NCI-H2227 (cell line): ENCODE data around the gene JADE2.
"Not testable (repeated sequence)": the region's sequence is repeated elsewhere in the genome, so short reads cannot be mapped to it uniquely, and the experiment has no call there.

Experiments
- DNase-seq: peaks from one replicate; lab custom pipeline; 2025; ENCODE audit not compliant: unreplicated experiment; lab: John Stamatoyannopoulos, UW

The JADE2 gene

DNA sequence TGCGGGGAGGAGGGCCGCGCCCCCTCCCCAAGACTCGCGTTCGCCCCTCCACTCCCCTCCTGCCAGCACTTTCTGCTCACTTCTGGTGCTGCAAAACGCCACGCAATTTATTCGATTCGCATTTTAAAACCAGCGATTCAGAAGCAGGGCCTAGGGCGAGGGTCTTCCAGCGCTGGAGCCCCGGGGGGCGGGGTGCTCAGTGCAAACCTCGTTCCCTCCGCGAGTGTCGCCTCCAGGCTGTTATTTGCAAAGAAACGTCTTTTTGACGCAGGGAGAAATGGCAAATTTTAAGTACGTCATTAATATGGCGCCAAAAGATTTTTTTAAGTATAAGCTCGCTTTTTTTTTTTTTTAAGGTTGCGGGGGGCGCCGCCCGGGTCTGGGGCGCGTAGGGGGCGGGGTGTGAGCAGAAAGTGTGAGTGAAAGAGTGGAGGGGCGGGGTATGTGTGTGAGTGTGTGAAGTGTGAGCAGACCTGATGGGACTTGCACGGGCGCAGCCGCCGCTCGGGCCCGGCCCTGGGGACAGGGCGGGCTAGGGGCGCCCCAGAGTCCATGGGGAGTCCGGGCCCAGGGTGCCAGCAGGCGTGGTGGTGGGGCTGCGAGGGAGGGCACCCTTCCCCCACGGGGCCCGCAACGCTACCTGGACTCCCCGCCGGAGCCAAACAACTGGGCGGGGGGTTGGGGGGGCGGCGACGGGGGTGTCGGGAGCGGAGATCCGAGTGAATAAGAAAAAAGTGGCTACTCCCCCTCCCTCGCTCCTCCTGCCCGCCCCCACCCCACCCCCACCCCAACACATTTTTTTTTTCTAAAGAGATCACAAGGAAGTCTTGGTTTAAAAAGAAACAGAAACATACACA lies at the start of gene JADE2:
JADE2 (plus strand) TSS at position 845 of the 857 bp plus-strand sequence. CDS start 10,188 bp downstream, outside the sequence.
- DNase-seq: peak; percentile 75

DNA sequence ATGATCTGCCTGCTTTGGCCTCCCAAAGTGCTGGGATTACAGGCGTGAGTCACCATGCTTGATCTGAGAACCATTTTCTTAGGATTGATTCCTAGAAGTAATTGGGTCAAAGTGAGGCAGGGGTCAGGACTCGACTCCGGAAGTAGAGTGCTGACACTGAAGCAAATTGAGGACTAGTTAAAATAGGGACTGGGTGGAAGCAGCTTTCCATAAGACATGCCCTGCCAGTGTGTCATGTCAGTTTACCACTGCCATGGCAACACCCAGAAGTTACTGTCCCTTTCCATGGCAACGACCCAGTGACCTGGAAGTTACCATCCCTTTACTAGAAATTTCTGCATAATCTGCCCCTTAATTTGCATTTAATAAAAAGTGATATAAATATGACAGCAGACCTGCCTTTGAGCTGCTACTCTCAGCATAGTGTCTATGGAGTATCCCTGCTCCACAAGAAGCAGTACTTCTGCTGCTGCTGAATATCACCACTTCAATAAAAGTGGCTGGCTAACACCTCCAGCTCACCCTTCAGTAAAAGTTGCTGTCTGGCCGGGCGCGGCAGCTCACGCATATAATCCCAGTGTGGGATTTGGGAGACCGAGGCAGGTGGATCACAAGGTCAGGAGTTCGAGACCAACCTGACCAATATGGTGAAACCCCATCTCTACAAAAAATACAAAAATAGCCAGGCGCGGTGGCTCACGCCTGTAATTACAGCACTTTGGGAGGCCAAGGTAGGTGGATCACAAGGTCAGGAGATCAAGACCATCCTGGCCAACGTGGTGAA lies 47.8 kb upstream of the JADE2 start:
- no peak for DNase-seq

DNA sequence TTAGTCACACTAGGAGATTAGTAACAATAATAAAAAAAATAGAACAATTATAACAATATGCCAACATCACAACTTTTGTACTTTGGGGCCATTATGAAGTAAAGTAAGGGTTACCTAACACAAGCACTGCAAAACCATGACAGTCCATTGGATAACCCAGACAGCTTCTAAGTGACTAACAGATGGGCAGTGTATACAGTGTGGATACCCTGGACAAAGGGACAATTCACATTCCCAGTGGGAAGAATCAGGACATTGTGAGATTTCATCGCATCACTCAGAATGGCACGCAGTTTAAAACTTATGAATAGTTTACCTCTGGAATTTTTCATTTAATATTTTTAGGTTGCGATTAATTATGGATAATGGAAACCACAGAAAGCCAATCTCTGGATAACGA lies 45.6 kb upstream of the JADE2 start:
- DNase-seq: no peak

DNA sequence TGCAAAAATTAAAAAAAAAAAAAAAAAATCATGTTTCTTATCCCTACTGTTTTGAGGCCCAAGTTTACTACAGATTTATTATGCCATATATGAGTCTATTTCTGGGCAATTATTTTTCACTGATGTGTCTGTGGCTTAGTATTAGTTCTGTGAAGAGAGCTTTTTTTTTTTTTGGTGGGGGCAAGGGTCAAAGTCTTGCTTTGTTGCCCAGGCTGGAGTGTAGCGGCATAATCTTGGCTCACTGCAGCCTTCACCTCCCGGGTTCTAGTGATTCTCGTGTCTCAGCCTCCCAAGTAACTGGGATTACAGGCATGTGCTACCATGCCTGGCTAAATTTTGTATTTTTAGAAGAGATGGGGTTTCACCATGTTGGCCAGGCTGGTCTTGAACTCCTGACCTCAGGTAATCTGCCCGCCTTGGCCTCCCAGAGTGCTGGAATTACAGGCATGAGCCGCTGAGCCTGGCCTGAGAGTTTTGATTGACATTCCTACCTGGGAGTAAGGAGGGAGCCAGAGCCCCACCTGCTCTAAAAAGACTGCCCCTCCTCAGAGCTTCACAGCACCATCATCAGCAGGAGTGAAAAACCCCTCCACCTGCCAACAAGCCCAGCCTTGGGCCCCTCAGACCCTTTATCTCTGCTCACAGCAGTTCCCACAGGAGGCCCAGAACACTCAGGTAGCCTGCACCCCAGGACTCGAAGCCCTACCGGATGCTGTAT lies 36.1 kb upstream of the JADE2 start:
- DNase-seq: no peak

DNA sequence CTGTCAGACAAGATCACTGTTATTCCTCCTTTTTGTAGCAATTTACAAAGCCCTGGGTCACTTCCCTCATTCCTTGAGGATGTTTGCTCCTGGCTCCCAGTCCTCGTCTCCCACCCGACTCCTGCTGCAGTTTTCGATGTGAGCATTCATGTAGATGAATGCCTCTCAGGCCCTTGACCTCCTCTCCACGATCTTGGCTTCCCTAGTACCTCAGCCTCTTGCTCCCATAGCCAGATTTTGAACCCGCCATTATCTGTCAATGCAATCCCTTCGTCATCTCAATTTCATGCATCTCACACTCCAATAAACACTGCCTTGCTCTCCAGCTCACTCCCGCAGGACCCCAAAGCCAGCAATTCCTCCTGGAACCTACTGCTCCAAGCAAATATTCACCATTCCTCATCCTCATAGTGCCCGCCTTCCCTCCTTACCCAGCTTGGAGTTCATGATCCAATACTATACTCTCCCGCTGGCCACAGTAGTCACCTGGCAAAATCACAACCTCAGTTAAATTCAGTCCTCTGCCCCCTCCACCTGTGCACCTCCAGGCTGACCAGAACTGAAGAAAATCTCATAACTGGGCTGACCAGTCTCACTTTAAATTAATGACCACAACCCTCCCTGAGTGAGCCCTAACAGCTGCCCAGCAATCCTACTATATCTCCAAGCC lies 35.1 kb upstream of the JADE2 start:
- no peak for DNase-seq

DNA sequence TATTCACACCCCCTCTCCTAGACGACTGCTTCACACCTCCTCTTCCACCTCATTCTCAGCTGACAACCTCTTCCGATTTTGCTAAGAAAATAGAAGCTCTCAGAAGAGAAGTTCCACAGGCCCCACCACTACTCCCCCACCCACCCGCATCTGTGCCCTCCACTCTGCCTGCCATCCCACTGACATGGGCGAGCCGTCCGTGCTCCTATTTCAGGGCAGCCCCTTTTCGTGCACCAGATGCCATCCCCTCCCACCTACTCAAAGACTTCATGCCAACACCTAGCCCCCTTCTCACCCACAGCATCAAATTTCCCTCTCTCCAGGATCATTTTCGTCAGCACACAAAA lies 34.6 kb upstream of the JADE2 start:
- no peak for DNase-seq

DNA sequence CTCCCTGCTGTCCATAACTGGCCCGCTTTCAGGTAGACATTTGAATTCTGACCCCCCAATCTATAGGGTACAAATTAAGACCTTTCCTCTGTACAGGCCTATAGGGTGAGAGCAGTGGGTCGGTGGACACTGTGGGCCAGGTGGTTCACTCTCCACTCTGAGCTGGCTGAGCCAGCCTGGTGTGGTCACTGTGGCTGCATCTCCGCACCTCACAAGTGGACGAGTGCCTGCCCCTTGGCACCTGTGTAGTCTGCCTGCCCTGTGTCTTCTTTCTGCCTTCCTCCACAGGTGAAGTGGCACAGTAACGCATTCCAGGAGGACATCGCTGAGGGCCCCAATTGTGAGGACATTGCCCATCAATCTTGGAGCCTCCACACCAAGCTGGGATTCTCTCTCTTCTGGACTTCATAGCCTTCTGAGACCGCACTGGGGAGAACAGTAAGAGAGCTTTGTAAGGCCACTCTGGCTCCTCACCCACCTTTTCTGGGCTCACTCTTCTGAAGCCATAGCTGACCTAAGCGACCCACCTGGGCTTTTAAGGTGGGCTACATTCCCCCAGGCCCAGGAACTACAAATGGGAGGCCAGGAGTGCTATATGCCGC lies 33.5 kb upstream of the JADE2 start:
- DNase-seq: no peak

DNA sequence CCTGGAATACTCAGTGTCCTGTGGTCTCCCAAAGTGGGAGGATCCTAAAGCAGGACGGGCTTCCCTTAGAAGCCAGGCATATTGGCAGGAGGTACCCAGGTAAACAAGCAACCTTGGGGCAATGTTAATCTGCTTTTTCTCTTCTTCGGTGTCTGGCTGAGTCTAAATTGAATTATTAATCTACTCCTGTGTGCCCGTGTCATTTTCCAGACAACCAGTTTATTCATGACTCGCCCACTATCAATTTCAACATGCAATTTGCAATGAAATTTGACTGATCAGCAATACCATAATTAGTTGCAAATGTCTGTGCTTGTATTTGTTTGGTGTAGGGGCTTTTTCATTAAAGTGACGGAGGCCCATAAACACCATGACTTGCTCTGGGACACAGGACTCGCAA lies 32.9 kb upstream of the JADE2 start:
- DNase-seq: no peak

DNA sequence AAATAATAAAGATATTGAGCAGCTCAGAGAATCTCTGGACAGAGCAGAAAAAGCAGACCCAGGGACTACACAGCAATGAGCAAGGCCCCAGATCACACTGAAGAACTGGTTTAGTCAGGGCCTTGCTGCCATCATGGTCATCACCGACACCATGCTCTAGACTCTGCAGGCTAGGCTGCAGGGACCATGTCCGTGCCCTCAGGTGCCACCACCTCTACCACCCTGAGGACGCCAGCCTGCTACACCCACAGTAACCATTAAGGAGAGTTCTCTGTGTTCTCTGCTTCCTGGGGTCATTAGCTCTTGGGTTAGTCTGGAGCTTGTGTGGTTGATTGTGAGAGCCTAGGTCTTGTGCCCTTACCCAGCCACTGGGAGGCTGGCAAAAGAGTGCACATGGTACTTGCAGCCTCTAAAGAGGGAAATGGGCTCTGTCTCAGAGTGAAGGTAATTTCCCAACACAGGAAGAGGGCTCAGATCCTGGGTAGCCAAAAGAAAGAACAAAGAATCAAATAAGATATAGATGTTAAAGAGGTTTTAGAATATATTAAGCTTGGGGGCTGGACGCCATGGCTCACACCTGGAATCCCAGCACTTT lies 31.9 kb upstream of the JADE2 start:
- no peak for DNase-seq

DNA sequence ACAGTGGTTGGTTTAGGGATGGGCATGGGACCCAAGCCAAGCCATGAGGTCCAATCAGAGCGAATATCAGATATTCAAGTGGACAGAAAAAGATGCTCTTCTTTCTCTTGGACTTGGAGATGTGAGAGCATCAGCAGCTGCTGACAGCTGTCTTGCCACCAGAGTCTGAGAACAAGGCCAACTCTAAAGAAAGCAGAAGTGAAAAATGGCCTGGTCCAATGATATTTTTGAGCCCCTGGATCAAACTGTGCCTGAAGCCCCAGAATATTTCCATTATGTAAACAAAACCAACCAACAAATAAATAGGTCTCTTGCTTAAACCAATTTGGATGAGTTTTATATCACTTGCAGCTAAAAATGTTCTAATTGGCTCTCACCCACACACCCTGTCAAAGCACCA lies 30.7 kb upstream of the JADE2 start:
- no peak for DNase-seq

DNA sequence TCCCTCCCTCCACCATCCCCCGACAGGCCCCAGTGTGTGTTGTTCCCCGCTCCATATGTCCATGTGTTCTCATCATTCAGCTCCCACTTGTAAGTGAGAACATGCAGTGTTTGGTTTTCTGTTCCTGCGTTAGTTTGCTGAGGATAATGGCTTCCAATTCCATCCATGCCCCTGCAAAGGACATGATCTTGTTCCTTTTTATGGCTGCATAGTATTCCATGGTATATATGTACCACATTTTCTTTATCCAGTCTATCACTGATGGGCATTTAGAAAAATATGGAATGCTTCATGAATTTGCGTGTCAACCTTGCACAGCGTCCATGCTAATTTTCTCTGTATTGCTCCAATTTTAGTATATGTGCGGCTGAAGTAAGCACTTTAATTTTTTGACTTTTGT lies 25.6 kb upstream of the JADE2 start:
- not testable (repeated sequence) for DNase-seq

DNA sequence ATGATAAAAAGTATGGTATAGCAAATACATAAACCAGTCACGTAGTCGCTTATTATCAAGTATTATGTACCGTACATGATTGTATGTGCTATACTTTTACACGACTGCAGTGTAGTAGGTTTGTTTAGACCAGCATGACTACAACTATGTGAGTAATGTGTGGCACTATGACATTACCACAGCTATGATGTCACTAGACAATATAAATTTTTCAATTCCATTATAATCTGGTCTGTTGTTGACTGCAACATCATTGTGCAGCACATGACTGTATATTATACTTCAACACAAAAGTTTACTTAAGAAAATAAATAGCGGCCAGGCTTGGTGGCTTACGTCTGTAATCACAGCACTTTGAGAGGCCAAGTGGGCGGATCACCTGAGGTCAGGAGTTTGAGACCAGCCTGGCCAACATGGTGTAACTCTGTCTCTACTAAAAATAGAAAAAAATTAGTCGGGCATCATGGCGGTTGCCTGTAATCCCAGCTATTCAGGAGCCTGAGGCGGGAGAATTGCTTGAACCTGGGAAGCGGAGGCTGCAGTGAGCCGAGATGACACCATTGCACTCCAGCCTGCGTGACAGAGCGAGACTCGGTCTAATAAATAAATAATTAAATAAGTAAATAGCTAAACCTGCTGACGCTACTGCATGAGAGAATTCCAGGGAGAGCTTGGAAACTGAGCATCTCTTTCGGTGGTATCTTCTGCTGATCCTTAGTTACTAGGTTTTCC lies 24.6 kb upstream of the JADE2 start:
- no peak for DNase-seq

DNA sequence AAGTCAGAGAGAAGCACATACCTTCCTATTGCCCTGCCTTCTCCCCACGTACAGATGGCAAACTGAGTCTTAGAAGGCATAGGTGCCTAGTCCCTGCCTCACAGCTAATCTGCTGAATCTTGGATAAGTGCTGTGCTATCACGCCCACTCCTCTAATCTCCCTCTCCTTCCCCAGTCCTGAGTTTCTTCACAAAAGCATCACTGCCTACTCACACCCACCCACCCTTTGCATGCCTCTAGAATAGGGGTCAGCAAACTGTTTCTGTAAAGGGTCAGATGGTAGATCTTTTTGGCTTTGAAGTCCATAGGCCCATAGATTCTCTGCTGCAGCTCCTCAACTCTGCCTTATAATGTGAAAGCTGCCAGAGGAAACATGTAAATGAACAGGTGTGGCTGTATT lies 23.2 kb upstream of the JADE2 start:
- no peak for DNase-seq

DNA sequence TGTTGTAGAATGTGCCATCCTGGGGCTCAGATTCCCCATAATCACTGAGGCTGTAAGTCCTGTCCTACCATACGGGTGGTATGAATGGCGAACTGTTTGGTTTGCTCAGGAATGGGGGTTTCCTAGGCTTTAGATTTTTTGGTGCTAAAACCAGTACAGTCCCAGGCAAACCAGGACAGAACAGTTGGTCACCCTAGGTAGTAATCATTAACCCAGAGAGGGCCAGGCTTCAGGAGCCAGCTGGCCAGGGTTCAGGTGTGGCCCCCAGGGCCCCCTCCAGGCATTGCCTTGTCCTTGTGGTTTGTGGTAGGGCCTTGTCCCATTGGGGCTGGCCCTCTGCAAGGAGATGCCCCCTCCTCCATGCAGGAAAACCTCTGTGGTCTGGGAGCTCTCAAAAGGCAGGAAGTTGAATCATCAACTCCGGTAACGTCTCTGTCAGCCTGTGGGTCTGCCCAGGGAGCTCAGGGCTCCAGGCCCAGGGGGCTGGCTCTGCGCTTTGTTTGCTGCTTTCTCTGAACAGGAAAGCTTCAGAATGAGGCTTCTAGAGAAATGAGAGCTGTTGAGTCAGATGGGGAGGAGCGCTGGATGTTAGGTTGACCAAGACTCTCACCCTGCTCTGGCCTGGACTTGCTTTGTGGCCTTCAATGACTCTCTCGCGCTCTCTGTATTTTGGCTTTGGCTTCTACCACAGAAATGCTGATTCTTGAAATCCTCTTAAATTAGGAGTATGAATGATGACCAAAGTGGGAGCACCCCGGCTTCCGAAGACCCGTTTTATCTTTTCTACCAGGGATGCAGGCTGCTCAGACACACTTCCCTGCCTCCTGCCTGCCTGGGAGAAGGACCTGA lies 22.2 kb upstream of the JADE2 start:
- DNase-seq: no peak

DNA sequence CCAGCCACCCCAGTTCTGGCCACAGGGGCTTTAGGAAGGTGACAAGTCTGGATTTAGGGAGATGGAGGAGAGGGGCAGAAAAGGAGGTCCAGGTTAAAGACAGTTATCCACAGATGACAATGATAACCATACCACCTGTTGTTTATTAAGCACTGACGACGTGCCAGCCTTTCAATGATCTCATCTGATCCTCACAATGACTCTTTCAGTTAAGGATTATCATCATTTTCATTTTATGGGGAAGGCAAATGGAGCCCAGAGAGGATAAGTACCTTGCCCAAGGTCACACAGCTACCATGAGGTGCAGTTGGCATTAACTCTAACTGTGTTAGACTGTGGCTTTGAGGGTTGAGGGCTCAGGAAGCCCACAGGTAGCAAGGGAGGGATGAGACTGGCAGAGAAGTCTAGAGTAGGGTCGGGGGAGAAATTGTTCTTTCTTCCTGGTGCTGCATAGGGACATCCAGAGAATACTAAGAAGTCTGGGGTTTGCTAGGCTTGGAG lies 21.5 kb upstream of the JADE2 start:
- no peak for DNase-seq

DNA sequence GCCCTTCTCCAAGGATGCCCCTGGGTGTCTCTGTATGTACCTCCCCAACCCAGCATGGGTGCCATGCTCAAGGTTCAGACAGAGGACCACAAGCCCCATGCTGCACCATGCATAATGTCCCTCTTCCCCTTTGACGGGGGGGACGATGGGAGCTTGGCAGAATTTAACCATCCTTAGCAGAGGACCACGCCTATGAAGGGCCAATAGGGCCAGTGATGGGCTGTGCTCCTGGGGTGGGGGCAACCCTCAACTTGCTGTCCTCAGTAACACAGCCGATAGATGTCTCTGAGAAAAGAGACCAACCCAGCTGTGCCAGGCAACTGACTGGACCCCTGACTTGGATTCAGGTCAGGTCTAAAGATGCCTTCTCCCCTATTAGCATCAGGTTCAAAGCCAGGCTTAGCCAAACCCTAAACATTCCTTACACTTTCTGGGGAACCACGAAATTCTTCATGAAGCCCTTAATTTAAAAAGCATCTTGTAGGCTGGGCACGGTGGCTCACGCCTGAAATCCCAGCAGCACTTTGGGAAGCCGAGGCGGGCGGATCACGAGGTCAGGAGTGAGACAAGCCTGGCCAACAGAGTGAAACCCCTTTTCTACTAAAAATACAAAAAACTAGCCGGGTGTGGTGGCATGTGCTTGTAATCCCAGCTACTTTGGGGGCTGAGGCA lies 20.7 kb upstream of the JADE2 start:
- DNase-seq: no peak

DNA sequence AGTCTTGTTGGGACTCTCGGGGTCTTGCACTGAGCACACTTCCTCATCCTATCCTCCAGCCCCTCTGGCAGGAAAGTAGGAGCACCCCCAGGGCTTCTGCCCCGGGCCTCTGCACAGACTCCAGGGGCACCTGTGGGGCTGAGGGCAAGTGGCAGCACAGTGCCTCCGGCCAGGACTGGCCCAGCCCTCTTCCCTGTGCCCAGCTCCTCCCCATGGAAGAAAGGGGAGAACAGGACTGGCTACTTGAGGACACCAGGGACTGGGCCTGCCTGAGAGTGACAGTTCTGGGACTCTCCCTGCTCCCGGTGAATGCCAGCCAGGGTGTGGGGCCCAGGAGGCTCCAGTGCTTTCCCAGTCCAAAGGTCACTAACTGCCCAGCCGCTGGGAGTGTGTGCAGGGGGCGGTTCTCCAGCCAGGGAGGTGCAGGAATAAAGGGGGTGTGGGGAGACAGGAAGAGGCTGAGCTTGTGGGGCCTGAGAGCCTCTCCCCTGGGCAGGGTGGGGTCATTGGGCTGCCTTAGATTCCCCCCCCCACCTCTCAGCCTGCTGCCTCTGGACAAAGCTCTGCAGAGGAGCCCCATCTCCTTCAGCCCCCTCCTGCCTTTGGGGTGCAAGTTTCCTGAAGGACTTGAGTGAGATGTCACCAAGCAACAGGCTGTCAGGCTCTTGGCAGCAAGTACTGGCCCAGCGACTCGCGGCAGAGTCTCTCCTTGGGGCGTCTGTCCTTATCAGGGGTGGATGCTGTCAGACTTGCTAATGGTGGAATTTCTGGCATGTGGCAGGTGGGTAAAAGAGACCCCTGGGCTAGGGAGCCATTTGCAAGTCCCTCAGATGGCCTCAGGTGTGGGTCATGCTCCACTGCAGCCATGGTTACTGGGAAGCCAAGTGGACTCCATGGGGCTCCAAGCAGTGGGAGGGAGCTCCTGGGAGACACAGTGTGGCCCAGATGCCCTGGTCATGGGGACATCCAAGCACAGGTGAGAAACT lies 19.1 kb upstream of the JADE2 start:
- DNase-seq: peak; percentile 7
